ENCODE data around the gene SHANK1. TPM values are rescaled to one million over a fixed set of nuclear protein-coding genes. Genes with fewer than 3 reads are reported as not detected.
A peak's percentile ranks its signal among the peaks of the same experiment; 100 is the strongest.

Gene SHANK1
- total and polyA plus RNA-seq, 2 donors, result 0.60 to 4.3 TPM

- 89% methylated on average over 13 of the region's 13 CpGs for WGBS
These were observed 18.1 kb downstream of the SHANK1 start for GRCh38 chr19:50701367-50701985.

DNA sequence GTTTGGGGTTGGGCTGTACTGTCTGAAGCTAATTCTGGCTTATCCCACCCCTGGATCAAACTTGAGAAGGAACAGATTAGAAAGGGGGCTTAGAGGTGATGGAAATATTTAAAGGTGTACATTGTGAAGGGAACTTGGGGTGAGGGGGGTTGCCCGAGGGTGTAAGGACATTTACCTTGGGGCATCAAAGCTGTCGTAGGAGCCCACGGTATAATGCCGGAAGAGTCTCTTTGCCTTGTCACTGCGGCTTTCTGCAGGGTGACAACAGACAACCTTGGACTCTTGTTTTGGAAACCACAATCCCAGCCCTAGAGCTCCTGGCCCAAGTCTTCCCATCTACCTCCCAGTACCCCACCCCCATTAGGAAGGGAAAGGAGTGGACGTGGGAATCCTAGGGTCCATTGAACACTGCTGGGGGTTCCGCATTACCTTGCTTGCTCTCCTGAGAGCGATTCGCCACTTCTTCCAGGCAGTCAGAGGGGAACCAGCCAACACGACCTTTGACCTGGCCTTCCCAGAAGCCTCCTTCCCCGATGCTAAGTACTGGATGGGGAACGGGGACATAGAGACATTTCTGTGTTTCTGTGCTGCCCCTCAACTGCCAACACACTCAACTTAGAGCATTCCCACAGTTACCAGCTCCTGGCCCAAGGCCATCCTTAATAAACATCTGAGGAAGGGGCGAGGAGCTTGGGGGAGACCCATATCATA, 22.0 kb downstream of the SHANK1 start:
- 70% methylated on average over 13 of the region's 13 CpGs for WGBS
- no peaks in the 10 kb centered on the region for H3K4me1 ChIP-seq (ENCODE audit: insufficient read depth)
- H3K4me3 ChIP-seq (ENCODE audit: low read depth, low read length), result no peak overlapping the region
- no peak for DNase-seq (ENCODE audit: extremely low spot score)
- H3K36me3 ChIP-seq (ENCODE audit: insufficient read depth), result no peaks in the 10 kb centered on the region
- H3K27ac ChIP-seq (ENCODE audit: low read depth), result no peak overlapping the region

More at GRCh38 chr19:50701367-50701985, 18.1 kb downstream of the SHANK1 start:
- DNase-seq (ENCODE audit: extremely low spot score), result no peak
- no peak overlapping the region for H3K27ac ChIP-seq (ENCODE audit: low read depth)
- no peaks in the 10 kb centered on the region for H3K4me1 ChIP-seq (ENCODE audit: insufficient read depth)
- H3K36me3 ChIP-seq (ENCODE audit: insufficient read depth), result no peaks in the 10 kb centered on the region
- H3K4me3 ChIP-seq (ENCODE audit: low read depth, low read length), result no peak overlapping the region

DNA sequence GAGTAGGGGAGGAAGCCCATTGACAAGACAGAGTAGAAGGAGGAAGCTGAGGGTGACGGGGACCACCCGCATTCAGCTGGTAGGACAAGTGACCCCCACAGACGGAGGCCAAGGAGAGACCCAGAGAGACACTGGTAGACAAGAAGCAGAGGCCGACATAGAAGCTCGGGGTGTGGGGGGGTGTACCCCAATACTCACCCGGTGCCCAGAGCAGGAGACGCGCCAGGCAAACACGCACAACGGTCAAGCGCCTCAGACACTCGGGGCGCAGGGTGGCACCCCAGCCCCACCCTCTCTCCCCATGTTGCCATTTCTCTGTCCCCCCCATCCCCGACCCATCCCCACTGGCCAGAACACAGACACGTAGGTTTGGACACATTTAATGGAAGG, 23.5 kb downstream of the SHANK1 start:
- DNase-seq (ENCODE audit: extremely low spot score), result no peak
- Histone ChIP-seq H3K27ac (ENCODE audit: low read depth) (no peak overlapping the region), H3K36me3 (ENCODE audit: insufficient read depth) (no peaks in the 10 kb centered on the region), H3K4me1 (ENCODE audit: insufficient read depth) (no peaks in the 10 kb centered on the region), H3K4me3 (ENCODE audit: low read depth, low read length) (no peak overlapping the region)
- 51% methylated on average over 15 of the region's 15 CpGs for WGBS

DNA sequence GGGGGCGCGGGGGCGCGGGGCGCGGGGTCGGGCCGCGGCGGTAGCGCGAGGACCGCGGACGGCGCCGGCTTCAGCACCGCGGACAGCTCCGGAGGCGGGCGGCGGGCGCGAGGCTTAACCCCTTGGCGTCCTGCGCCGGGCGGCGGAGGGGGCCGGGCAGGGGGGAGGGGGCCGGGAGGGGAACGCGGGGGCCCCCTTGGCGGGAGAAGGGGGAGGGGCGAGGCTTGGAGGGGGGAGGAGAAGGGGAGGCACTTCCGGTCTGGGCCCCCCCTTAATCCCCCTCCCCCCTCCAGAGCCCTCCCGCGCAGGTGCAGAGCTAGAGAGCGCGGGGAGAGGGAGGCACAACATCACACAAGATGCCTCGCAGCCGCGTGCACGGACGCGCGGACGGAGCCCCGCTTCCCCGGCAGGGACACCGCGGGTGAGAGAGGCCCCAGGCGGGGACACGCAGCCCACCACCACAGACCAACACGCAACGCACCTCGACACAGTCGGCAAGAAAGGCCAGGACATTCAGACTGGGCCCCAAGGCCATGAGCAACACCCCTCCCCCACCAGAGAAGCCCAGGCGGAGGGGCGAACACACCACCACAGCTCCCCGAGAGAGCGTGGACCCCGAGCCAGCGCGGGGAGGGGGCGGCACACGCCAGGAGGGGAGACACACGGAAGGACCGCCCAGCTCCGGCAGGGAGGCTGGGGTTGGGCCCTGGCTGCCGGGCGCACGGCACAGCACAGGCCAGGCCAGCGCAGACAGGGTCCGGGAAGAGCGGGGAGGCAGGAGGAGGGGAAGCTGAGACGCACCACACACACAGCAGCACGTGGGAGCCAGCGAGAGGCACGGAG, 24.1 kb downstream of the SHANK1 start:
- 2% methylated on average over 79 of the region's 81 CpGs for WGBS
- DNase-seq (ENCODE audit: extremely low spot score), result no peak
- H3K27ac ChIP-seq (ENCODE audit: low read depth), result no peak overlapping the region
- no peaks in the 10 kb centered on the region for H3K36me3 ChIP-seq (ENCODE audit: insufficient read depth)
- no peaks in the 10 kb centered on the region for H3K4me1 ChIP-seq (ENCODE audit: insufficient read depth)
- peak overlapping the region; percentile 11 for H3K4me3 ChIP-seq (ENCODE audit: low read depth, low read length)

DNA sequence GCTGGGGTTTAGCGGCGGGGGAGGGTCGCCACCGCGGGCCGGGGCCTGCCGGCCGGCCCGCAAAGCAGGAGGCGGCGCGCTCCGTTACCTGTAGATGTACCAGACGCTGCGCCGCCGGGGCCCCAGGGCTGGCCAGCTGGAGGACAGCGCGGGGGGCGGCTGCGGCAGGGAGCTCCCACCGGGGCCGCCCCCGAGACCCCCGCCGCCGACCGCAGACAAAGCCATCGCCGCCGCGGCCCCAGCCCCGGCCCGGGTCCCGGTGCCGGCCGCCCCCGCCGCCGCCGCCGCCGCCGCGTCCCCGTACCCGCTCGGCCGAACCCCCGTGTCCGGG, 24.8 kb downstream of the SHANK1 start:
- Histone ChIP-seq H3K4me1 (ENCODE audit: insufficient read depth) (no peaks in the 10 kb centered on the region), H3K36me3 (ENCODE audit: insufficient read depth) (no peaks in the 10 kb centered on the region), H3K27ac (ENCODE audit: low read depth) (no peak overlapping the region), H3K4me3 (ENCODE audit: low read depth, low read length) (peak overlapping the region; percentile 11)
- no peak for DNase-seq (ENCODE audit: extremely low spot score)
- WGBS, result under 1% methylated on average over 51 of the region's 51 CpGs

GRCh38 chr19:50693064-50693975, 26.3 kb downstream of the SHANK1 start:
- Histone ChIP-seq H3K4me1 (ENCODE audit: insufficient read depth) (no peaks in the 10 kb centered on the region), H3K4me3 (ENCODE audit: low read depth, low read length) (no peak overlapping the region), H3K27ac (ENCODE audit: low read depth) (no peak overlapping the region), H3K36me3 (ENCODE audit: insufficient read depth) (no peaks in the 10 kb centered on the region)
- no peak for DNase-seq (ENCODE audit: extremely low spot score)
- WGBS, result 5% methylated on average over 23 of the region's 23 CpGs

DNA sequence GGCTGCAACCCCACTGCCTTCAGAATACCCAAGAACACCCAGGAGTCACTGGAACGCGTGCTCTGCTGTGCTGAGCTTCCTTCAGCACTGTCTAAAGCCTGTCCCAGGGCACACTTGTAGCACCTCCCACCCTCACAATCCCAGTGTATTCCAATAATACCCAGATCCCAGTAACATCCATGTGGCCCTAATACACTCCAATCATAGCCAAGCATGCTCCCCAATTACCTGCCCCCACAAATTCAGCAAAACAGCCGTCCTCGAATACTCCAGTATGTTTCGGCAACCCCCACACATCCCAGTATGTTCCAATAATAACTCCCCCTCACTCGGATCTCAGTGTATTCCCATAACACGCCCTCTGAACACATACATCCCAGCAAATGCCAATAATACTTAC, 29.2 kb downstream of the SHANK1 start:
- no peak overlapping the region for H3K4me3 ChIP-seq (ENCODE audit: low read depth, low read length)
- no peak for DNase-seq (ENCODE audit: extremely low spot score)
- H3K27ac ChIP-seq (ENCODE audit: low read depth), result no peak overlapping the region
- 79% methylated on average over 7 of the region's 7 CpGs for WGBS
- no peaks in the 10 kb centered on the region for H3K4me1 ChIP-seq (ENCODE audit: insufficient read depth)
- H3K36me3 ChIP-seq (ENCODE audit: insufficient read depth), result no peaks in the 10 kb centered on the region

DNA sequence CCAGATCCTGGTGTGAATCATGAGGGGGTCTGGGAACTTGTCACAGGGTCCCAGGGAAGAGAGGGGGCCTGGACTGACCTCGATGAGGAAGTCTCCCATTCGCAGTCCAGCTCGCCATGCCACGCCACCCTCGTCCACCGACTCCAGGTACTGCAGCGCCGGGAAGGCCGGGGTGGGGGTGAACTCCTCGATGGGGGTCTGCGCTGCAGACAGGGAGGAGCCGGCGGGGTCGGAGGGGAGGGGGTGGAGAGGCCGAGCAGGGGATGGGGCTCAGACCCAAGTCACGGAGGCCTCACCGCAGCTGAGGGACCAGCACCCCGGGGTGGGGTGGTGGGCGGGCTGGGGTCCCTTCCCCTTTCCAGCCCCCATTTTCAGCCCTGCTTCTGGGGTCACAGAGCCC, 30.8 kb downstream of the SHANK1 start:
- Histone ChIP-seq H3K4me1 (ENCODE audit: insufficient read depth) (no peaks in the 10 kb centered on the region), H3K27ac (ENCODE audit: low read depth) (no peak overlapping the region), H3K36me3 (ENCODE audit: insufficient read depth) (no peaks in the 10 kb centered on the region), H3K4me3 (ENCODE audit: low read depth, low read length) (no peak overlapping the region)
- 64% methylated on average over 19 of the region's 19 CpGs for WGBS
- DNase-seq (ENCODE audit: extremely low spot score), result no peak

DNA sequence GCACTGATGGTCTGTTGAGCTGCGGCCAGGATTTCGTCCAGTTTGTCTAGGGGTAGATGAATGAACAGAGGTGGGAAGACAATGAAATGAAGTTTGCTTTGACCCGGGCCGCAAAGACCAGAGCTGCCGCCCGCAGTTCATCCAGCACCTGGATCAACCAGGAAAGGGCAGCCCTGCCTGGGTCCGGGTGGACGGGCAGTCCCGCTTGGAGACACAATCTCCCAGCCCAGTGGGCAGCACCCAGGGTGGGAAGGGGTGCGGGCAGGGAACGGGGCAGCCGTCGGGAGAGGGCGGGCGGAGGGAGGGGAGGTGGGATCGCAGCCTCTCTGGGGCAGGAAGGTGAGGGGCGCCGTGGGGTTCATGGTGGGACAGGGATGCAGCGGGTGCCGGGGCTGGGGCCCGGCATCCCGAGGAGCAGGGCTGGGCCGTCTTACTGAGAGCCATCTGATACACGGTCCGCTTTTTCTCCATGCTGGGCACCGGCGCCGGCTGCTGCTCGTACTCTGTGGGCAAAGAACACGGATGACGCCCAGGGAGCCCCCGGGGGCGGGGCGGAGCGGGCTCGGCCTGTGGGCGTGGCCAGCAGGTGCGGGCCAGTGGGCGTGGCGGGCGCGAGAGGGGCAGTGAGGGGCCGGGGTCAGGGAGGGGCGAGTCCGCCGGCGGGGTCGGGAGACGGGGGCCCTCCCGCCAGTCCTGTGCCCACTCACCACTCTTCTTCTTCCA, 33.1 kb downstream of the SHANK1 start:
- Histone ChIP-seq H3K36me3 (ENCODE audit: insufficient read depth) (no peaks in the 10 kb centered on the region), H3K4me3 (ENCODE audit: low read depth, low read length) (no peak overlapping the region), H3K4me1 (ENCODE audit: insufficient read depth) (no peaks in the 10 kb centered on the region), H3K27ac (ENCODE audit: low read depth) (no peak overlapping the region)
- 33% methylated on average over 50 of the region's 50 CpGs for WGBS
- DNase-seq (ENCODE audit: extremely low spot score), result no peak

DNA sequence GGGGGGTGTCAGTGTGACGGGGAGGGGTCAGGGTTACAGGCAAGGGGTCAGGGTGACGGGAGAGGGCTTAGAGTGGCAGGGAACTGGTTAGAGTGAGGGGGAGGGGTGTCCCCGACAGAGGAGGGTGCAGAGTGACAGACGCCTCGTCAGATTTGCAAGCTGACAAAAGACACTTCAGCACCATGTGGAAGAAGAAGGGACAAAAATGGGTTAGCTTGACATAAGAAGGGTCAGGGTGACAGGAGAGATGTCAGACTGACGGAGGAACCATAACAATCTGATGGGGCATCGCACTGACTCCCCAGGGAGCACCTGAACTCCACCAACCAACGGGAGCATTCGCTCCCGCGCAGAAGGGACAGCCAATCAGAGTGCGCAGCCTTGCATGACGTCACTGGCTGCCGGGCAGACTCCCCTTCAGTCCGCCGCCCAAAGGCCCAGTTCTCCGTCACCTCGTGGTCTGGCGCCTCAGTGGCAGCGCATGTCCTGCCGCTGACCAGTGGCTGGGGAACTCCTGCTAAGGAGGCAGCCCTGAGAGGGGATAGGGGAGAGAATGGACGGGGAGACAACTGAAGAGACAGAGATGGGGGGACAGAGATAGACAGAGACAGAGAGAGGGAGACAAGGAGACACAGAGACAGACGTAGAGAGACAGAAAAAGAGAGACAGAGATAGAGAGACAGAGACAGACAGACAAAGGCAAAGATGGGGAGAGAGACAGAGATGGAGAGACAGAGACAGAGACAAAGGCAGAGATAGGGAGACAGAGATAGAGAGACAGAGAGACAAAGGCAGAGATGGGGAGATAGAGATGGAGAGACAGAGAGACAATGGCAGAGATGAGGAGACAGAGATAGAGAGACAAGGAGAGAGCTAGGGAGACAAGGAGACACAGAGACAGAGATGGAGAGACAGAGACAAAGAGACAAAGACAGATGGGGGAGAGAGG, 40.2 kb downstream of the SHANK1 start:
- 13% methylated on average over 23 of the region's 23 CpGs for WGBS
- Histone ChIP-seq H3K27ac (ENCODE audit: low read depth) (no peak overlapping the region), H3K36me3 (ENCODE audit: insufficient read depth) (no peaks in the 10 kb centered on the region), H3K4me1 (ENCODE audit: insufficient read depth) (no peaks in the 10 kb centered on the region), H3K4me3 (ENCODE audit: low read depth, low read length) (no peak overlapping the region)
- no peak for DNase-seq (ENCODE audit: extremely low spot score)

GRCh38 chr19:50678323-50678722, 41.3 kb downstream of the SHANK1 start:
- WGBS, result 45% methylated on average over 3 of the region's 3 CpGs
- no peak for DNase-seq (ENCODE audit: extremely low spot score)
- H3K4me3 ChIP-seq (ENCODE audit: low read depth, low read length), result no peak overlapping the region
- no peaks in the 10 kb centered on the region for H3K36me3 ChIP-seq (ENCODE audit: insufficient read depth)
- H3K27ac ChIP-seq (ENCODE audit: low read depth), result no peak overlapping the region
- no peaks in the 10 kb centered on the region for H3K4me1 ChIP-seq (ENCODE audit: insufficient read depth)

DNA sequence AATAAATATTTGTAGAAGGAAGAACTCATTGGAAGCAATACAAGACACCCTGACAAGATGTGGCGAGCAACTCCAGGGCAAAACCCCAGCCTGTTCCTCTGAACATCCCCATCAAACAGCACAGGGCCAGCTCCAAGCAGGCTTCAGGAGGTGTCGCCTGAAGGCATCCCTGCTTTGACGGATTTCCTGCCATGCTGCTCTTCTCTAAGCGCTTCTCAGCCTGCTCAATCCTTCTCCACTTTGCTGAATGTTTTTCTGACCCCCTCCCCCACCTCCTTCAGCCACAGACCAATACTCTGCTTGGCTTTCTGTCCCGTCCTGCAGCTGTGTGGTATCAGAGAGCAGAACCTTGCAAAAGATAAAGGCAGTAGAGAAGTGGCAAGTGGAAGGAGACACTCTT, 42.0 kb downstream of the SHANK1 start:
- H3K4me3 ChIP-seq (ENCODE audit: low read depth, low read length), result no peak overlapping the region
- no peak overlapping the region for H3K27ac ChIP-seq (ENCODE audit: low read depth)
- WGBS, result 65% methylated on average over 5 of the region's 5 CpGs
- no peaks in the 10 kb centered on the region for H3K4me1 ChIP-seq (ENCODE audit: insufficient read depth)
- H3K36me3 ChIP-seq (ENCODE audit: insufficient read depth), result no peaks in the 10 kb centered on the region
- DNase-seq (ENCODE audit: extremely low spot score), result no peak
